Fibroblast of mammary gland (primary cell): Measurements from ENCODE around the gene NDUFS6.

Experiments
- DNase-seq: peaks from one replicate; pipeline ENCODE4 v3.0.0-alpha.2; 2010; ENCODE audit warnings: low read depth
- H3K4me3 ChIP-seq: 2 replicates; pipeline ENCODE4 v1.5.1; 2011; ENCODE audit warnings: low read depth, mild to moderate bottlenecking, low read length, moderate library complexity; ENCODE audit not compliant: control insufficient read depth
- TF ChIP-seq, protein P1 (sequence below): conservative IDR thresholded peaks from 2 replicates; pipeline ENCODE4 v1.5.1; 2011; ENCODE audit warnings: low read depth, low read length, inconsistent platforms; ENCODE audit not compliant: control insufficient read depth, insufficient read depth

Gene NDUFS6

DNA sequence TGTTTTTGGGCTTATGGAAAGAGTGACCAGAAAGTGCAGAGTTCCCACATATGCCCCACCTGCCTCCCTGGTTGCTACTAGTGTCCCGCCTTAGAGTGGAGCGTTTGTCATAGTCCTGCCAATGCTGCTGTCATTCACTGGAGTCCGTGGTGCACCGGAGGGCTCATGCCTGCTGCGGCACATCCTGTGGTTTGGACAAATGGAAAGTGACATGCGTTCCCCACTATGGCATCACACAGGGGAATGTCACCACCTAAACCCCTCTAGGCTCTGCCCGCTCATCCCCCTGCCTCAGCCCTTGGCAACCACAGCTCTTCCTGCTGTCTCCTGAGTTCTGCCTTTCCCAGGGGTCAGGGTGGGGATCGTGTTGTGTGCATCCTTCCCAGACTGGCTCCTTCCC is 52.3 kb downstream of the NDUFS6 start:
- no peak for DNase-seq
- TF ChIP-seq, protein P1, sequence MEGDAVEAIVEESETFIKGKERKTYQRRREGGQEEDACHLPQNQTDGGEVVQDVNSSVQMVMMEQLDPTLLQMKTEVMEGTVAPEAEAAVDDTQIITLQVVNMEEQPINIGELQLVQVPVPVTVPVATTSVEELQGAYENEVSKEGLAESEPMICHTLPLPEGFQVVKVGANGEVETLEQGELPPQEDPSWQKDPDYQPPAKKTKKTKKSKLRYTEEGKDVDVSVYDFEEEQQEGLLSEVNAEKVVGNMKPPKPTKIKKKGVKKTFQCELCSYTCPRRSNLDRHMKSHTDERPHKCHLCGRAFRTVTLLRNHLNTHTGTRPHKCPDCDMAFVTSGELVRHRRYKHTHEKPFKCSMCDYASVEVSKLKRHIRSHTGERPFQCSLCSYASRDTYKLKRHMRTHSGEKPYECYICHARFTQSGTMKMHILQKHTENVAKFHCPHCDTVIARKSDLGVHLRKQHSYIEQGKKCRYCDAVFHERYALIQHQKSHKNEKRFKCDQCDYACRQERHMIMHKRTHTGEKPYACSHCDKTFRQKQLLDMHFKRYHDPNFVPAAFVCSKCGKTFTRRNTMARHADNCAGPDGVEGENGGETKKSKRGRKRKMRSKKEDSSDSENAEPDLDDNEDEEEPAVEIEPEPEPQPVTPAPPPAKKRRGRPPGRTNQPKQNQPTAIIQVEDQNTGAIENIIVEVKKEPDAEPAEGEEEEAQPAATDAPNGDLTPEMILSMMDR, result no peak
- H3K4me3 ChIP-seq, result no peak overlapping the region

DNA sequence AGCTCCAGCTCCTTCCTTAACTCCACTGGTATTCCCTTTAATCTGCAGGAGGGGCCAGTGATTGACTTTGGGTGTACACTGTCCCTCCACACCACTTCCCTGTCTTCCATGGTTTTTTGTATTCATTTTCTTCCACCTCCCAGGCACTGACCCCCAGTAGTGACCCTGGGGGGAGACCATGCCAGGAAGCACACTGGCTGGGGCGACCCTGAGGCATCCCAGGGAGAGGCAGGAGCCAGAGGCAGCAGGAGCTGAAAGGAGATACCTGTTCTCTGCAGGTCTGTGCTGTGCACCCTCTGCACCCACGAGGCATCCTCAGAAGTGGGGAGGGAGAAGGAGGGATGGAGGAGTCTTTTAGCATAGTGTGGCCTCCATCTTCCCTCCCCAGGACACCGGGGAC is 53.9 kb downstream of the NDUFS6 start:
- H3K4me3 ChIP-seq, result no peak overlapping the region
- TF ChIP-seq, protein P1, result no peak
- no peak for DNase-seq

DNA sequence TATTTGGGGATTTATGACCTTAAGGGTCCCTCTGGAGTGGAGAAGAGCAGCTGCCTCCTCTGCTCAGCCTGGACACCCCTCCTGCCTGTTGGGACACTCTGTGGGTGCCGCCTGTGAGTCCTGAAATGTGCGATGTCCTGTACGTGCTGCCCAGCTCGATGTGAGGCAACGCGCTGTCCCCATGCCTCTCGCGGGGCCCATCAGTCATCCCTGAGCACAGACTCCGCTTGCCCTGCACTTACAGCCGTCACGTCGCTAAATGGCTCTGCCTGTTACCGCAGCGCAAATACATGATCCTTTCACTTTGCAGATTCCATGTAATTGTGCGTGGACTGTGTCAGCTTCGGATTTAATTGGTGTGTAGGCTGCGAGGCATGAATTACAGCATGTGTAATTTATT is 54.4 kb downstream of the NDUFS6 start:
- TF ChIP-seq, protein P1, result no peak
- no peak overlapping the region for H3K4me3 ChIP-seq
- no peak for DNase-seq

DNA sequence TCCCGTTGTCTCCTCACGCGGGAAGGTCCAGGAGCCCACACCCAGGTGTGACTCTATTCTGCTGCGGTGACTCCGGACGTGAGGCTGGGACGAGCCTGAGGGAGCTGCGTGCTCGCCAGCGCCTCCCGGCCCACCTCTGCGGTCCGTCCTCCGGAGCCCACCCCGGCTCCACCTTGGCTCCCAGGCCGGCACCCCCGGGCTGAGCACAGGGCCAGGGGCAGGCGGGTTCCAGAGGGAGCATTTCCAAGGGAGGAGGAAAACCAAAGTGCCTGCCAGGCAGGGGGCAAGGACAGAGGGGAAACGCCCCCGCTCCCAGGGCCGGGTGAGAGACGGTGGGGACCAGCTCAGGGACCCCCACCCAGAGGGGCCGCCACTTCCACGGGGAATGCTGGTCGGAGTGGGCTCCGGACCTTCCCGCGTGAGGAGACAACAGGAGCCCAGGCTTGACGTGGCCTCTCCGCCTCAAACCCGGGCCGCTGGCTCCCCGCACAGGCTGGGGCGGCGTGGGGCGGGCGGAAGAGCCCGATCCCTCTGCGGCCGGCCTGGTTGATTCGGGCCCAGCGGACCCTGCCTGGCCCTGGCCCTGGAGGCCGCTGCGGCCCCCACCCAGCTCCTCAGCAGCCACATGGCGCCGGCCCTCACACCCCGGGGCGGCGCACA is 55.5 kb downstream of the NDUFS6 start:
- TF ChIP-seq, protein P1, result no peak
- H3K4me3 ChIP-seq, result no peak overlapping the region

DNA sequence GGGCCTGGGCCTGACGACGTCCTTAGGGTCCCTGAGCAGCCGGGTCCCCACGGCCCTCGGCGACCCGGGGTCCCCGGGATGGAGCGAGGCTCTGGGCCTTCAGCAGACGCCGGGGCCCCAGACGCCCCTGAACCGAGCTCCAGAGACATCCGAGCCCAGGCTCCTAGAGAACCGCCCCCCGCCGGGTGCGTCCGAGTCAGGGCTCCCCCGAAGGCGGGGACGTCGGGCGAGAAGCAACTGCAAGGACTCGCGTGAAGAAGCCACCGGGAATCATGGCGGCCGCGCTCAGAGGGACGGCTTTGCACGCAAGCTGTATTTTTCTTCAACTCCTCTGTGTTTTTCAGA is 56.0 kb downstream of the NDUFS6 start:
- H3K4me3 ChIP-seq, result no peak overlapping the region
- DNase-seq, result no peak
- TF ChIP-seq, protein P1, result no peak

More for the DNA sequence above, 55.5 kb downstream of the NDUFS6 start:
- no peak for DNase-seq

DNA sequence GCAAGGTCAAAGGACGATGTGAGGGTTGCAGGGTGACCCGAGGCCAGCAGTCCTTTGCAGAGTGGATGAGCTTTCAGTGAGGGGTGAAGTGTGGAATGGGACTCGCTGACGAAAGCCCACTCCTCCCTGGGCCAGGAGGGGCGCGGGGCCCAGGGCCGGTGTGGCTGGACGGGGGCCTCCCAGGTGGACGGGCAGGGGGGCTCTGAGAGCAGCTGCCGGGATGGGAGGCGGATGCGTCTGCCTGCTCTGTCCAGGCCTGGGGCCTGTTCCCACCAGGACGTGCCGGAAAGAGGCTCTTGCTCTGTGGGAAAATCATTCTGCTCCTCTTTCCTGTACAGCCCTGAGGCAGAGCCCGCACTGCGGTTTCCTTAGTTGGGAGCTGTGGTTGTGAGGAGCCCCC is 57.2 kb downstream of the NDUFS6 start:
- H3K4me3 ChIP-seq, result no peak overlapping the region
- TF ChIP-seq, protein P1, result no peak
- no peak for DNase-seq

DNA sequence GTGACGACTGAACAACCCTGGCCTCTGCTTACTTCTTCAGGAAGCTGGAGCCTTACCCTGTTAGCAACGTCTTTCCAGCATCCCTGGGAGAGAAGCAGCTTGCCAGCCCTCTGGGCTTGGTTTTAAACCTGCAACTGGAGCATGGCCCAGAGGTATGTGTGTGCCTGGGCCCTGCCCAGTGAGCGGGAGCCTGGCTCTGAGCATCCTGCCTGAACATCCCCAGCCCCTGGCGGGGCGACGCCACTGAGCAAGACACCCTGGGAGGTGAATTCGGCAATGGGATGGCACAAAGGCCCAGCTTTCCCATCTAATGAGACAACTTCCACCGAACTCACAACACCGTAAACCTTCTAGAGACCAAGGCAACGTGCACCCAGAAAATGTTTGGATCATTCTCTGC is 57.9 kb downstream of the NDUFS6 start:
- TF ChIP-seq, protein P1, result no peak

More for the DNA sequence above, 57.9 kb downstream of the NDUFS6 start:
- no peak for DNase-seq
- H3K4me3 ChIP-seq, result no peak overlapping the region
